ENCODE measurements around the gene EXTL2. TPM values are rescaled to one million over a fixed set of nuclear protein-coding genes. Genes with fewer than 3 reads are reported as not detected.

EXTL2 gene
- total and polyA plus RNA-seq, 9 of the 15 experiments (the other 6 are each of a cell fraction or from before 2014, with no cell fraction given) = 8.5 to 40.7 (median 26.0) TPM

GRCh38 chr1:100894603-100895539 lies at the start of gene EXTL2 (continued):
- TF ChIP-seq MLX (CRISPR knock-in tag; conservative IDR thresholded peaks at IDR 0.05) (no peak), NFE2L1 (tag; IDR thresholded peaks at IDR 0.05; ENCODE audit: borderline replicate concordance, low read depth) (no peak), ZNF639 (CRISPR knock-in tag; conservative IDR thresholded peaks at IDR 0.05 in 1 of 2, IDR thresholded peaks at IDR 0.05 in 1 of 2) (no peak), ZNF212 (CRISPR knock-in tag; IDR thresholded peaks at IDR 0.05) (no peak), CREBBP (IDR thresholded peaks at IDR 0.05; ENCODE audit: low read depth, low read length) (no peak), CBFA2T3 (IDR thresholded peaks at IDR 0.05) (no peak), MXD1 (CRISPR knock-in tag; IDR thresholded peaks at IDR 0.05; ENCODE audit: borderline replicate concordance, poor library complexity, severe bottlenecking) (peak; percentile 38), CGGBP1 (CRISPR knock-in tag; IDR thresholded peaks at IDR 0.05) (no peak), NFE2 (IDR thresholded peaks at IDR 0.05; ENCODE audit: low read depth) (no peak), CC2D1A (IDR thresholded peaks at IDR 0.05) (no peak), EWSR1 (IDR thresholded peaks at IDR 0.05; ENCODE audit: borderline replicate concordance, low read depth, partially characterized antibody) (no peak), MAX (CRISPR knock-in tag; IDR thresholded peaks at IDR 0.05) (no peak), ZNF12 (CRISPR knock-in tag; IDR thresholded peaks at IDR 0.05) (no peak), HDAC3 (IDR thresholded peaks at IDR 0.05; ENCODE audit: borderline replicate concordance, partially characterized antibody) (no peak), MCM2 (IDR thresholded peaks at IDR 0.05; ENCODE audit: low read depth) (no peak), KAT7 (CRISPR knock-in tag; IDR thresholded peaks at IDR 0.05; ENCODE audit: borderline replicate concordance) (peak; percentile 81; the same call in 1 of the 2 replicates), BCOR (IDR thresholded peaks at IDR 0.05) (no peak), CBFB (CRISPR knock-in tag; IDR thresholded peaks at IDR 0.05) (no peak), FOXK1 (CRISPR knock-in tag; IDR thresholded peaks at IDR 0.05; ENCODE audit: borderline replicate concordance) (no peak), ZNF57 (CRISPR knock-in tag; IDR thresholded peaks at IDR 0.05) (no peak), ELK3 (CRISPR knock-in tag; IDR thresholded peaks at IDR 0.05) (no peak)
